Stomach (tissue), 9 donors: Measurements from ENCODE around the gene DOCK9. TPM values are rescaled to one million over a fixed set of nuclear protein-coding genes. Genes with fewer than 3 reads are reported as not detected.

Source experiments
- DNase-seq, 2 donors: peaks; one replicate each; pipeline versions ENCODE4 v3.0.0 to v3.0.0-alpha.2; 2013 to 2019
- H3K27ac ChIP-seq, 5 donors: fragments of 200-600 bp in 4 of 5; sonication (generic) in 4 of 5; one replicate each; pipeline ENCODE4 v1.5.1; 2013 to 2019; ENCODE audit warnings: mild to moderate bottlenecking in 1 of 5, moderate library complexity in 1 of 5
- H3K27me3 ChIP-seq, 3 donors: fragments of 200-600 bp; sonication (generic); one replicate each; pipeline ENCODE4 v1.5.1; 2017 to 2019; ENCODE audit warnings: mixed run types in 1 of 3
- H3K36me3 ChIP-seq, 4 donors: fragments of 200-600 bp; sonication (generic); 1 replicate in 3 of 4; 2 replicates in 1 of 4; pipeline ENCODE4 v1.5.1; 2016 to 2019
- H3K4me1 ChIP-seq, 4 donors: fragments of 200-600 bp; sonication (generic); one replicate each; pipeline ENCODE4 v1.5.1; 2016 to 2019
- H3K4me3 ChIP-seq, 4 donors: fragments of 200-600 bp; sonication (generic) in 3 of 4; one replicate each; pipeline ENCODE4 v1.5.1; 2016 to 2019; ENCODE audit warnings: mild to moderate bottlenecking in 1 of 4
- H3K9me3 ChIP-seq, 4 donors: fragments of 200-600 bp; sonication (generic); one replicate each; pipeline ENCODE4 v1.5.1; 2016 to 2019
- EP300 ChIP-seq: sonication (generic); formaldehyde crosslinking; IDR thresholded peaks from one replicate; pipeline ENCODE4 v1.6.1; 2017; ENCODE audit warnings: antibody characterized with exemption
- POLR2A ChIP-seq, 4 donors: fragments of 450-650 bp; IDR thresholded peaks; one replicate each; pipeline ENCODE4 v1.6.1; 2016; ENCODE audit warnings: antibody characterized with exemption in 4 of 4, control low read depth in 2 of 4, mild to moderate bottlenecking in 1 of 4, moderate library complexity in 1 of 4
- POLR2AphosphoS5 ChIP-seq, 3 donors: sonication (generic); formaldehyde crosslinking; IDR thresholded peaks; one replicate each; pipeline ENCODE4 v1.6.1; 2016; ENCODE audit warnings: antibody characterized with exemption in 3 of 3
- WGBS, 5 donors: extraction: QIAGEN DNeasy Blood & Tissue Kit in 3 of 5; methylation state at CpG; one replicate each; pipeline versions ENCODE4 v1.1.5 to v1.1.7; 2013 to 2018; 5-methylcytosine and 5-hydroxymethylcytosine counted together
- intact Hi-C: fragments of 100-400 bp; cut with DNase I; formaldehyde crosslinking; loops from one replicate; pipeline ENCODE4 v1.15.1; 2023; ENCODE audit warnings: low total_unique reads
- polyA plus RNA-seq, 3 donors: library from polyadenylated mRNA; stranded (reverse); fragments of 200-250 nt; gene quantifications; one replicate each; pipeline ENCODE4 v1.2.3, GENCODE V29; 2013
- total RNA-seq, 5 donors: library from RNA; depleted of rRNA; stranded (reverse); fragments of >200 nt; gene quantifications; one replicate each; pipeline versions ENCODE4 v1.1.0 to v1.2.3, GENCODE V29; 2014 to 2016
- TF ChIP-seq, protein P1 (sequence below), 7 experiments: fragments of 450-650 bp in 4 of 7; fragments of 200-600 bp in 3 of 7; sonication (generic) in 3 of 7; IDR thresholded peaks; one replicate each; pipeline ENCODE4 v1.5.1; 2016 to 2019; ENCODE audit warnings: antibody characterized with exemption in 7 of 7, control low read depth in 2 of 7, mild to moderate bottlenecking in 1 of 7
- donor health status: healthy with polysubstance abuse.
- donor health status: Bipolar disorder and iron deficiency.
- donor health status: healthy.

The DOCK9 gene
- total and polyA plus RNA-seq, 8 donors = 8.7 to 97.9 (median 49.2) TPM

GRCh38 chr13:98810746-98811145 is 167.1 kb downstream of the DOCK9 start:
- Histone ChIP-seq H3K36me3 (peaks cover 0 to 48% (median 34%) of the 10 kb centered on the region in 4 donors), H3K9me3 (no peaks in the 10 kb centered on the region), H3K27me3 (no peaks in the 10 kb centered on the region), H3K4me1 (no peaks in the 10 kb centered on the region), H3K4me3 (no peak overlapping the region), H3K27ac (no peak overlapping the region)
- TF ChIP-seq, protein P1, sequence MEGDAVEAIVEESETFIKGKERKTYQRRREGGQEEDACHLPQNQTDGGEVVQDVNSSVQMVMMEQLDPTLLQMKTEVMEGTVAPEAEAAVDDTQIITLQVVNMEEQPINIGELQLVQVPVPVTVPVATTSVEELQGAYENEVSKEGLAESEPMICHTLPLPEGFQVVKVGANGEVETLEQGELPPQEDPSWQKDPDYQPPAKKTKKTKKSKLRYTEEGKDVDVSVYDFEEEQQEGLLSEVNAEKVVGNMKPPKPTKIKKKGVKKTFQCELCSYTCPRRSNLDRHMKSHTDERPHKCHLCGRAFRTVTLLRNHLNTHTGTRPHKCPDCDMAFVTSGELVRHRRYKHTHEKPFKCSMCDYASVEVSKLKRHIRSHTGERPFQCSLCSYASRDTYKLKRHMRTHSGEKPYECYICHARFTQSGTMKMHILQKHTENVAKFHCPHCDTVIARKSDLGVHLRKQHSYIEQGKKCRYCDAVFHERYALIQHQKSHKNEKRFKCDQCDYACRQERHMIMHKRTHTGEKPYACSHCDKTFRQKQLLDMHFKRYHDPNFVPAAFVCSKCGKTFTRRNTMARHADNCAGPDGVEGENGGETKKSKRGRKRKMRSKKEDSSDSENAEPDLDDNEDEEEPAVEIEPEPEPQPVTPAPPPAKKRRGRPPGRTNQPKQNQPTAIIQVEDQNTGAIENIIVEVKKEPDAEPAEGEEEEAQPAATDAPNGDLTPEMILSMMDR (IDR thresholded peaks at IDR 0.05) = no peak
- TF ChIP-seq EP300 = no peak
- no peak for TF ChIP-seq POLR2A (IDR thresholded peaks at IDR 0.05)
- WGBS, 5 donors = 70 to 91% (median 79%) methylated on average over 1 of the region's 1 CpG
- no peak for DNase-seq
- intact Hi-C loops = no loop called here

DNA sequence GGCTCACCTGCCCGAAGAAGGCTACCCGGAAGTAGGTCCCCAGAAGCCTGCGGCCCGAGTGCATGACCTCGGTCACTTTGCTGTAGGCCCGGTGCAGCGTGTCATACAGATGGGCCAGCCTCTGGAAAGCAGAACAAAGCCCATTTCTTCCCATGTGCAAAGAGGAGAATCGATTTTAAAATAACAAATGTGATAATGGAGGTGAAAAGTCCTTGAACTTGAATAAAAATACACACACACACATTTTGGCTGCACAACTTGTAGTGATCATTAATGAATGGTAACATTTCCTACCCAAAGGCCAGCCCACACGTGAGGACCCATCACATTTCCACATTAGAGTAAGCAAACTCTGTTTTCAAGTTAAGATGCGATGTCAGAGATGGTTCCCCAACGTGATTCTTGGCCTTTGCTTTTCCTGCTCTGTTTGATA is 168.5 kb downstream of the DOCK9 start:
- Histone ChIP-seq H3K4me1 (no peaks in the 10 kb centered on the region), H3K36me3 (peaks cover 2 to 62% (median 46%) of the 10 kb centered on the region in 4 donors), H3K27me3 (no peaks in the 10 kb centered on the region), H3K27ac (no peak overlapping the region), H3K9me3 (no peaks in the 10 kb centered on the region), H3K4me3 (no peak overlapping the region)
- WGBS, 5 donors = 88 to 93% (median 91%) methylated on average over 11 of the region's 11 CpGs
- intact Hi-C loops = no loop called here
- no peak for TF ChIP-seq POLR2A (IDR thresholded peaks at IDR 0.05)
- TF ChIP-seq POLR2AphosphoS5 (IDR thresholded peaks at IDR 0.05) = no peak
- no peak for TF ChIP-seq EP300
- TF ChIP-seq, protein P1 (IDR thresholded peaks at IDR 0.05) = no peak
- DNase-seq = no peak

DNA sequence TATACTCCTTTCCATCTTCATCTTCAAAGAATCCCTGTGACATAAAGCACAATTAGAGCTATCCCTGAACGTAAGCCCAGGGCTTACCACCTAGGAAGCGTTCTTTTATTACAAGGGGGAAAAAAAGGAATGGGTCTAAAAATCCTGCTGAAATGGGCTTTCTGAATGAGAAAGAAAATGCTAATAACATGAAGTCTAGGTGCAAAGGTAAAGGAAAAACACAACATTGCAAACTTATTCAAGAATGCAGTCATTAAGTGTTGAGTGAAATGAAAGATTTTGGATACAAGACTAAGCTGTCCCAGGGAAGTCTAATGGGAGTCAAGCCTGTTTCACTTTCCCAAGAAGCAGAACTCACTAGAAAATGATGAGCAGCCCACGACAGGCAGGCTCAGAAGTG is 170.1 kb downstream of the DOCK9 start:
- peaks cover 5 to 77% (median 57%) of the 10 kb centered on the region in 4 donors for H3K36me3 ChIP-seq
- intact Hi-C loops = no loop called here

GRCh38 chr13:98804336-98804855 is 173.5 kb downstream of the DOCK9 start:
- peaks cover 5 to 76% (median 60%) of the 10 kb centered on the region in 4 donors for H3K36me3 ChIP-seq

More for the DNA sequence above, 170.1 kb downstream of the DOCK9 start:
- Histone ChIP-seq H3K4me3 (no peak overlapping the region), H3K9me3 (no peaks in the 10 kb centered on the region), H3K4me1 (no peaks in the 10 kb centered on the region), H3K27me3 (no peaks in the 10 kb centered on the region), H3K27ac (no peak overlapping the region)
- no peak for DNase-seq
- TF ChIP-seq EP300 = no peak
- TF ChIP-seq POLR2A (IDR thresholded peaks at IDR 0.05) = no peak
- TF ChIP-seq, protein P1 (IDR thresholded peaks at IDR 0.05) = no peak
- no peak for TF ChIP-seq POLR2AphosphoS5 (IDR thresholded peaks at IDR 0.05)
- 68 to 92% (median 89%) methylated on average over 3 of the region's 3 CpGs for WGBS, 5 donors

More at GRCh38 chr13:98804336-98804855, 173.5 kb downstream of the DOCK9 start:
- Histone ChIP-seq H3K4me3 (no peak overlapping the region), H3K4me1 (no peaks in the 10 kb centered on the region), H3K27me3 (no peaks in the 10 kb centered on the region), H3K27ac (no peak overlapping the region), H3K9me3 (no peaks in the 10 kb centered on the region)
- intact Hi-C loops = no loop called here
- no peak for DNase-seq
- TF ChIP-seq, protein P1 (IDR thresholded peaks at IDR 0.05) = no peak
- TF ChIP-seq EP300 (no peak), POLR2A (IDR thresholded peaks at IDR 0.05) (no peak), POLR2AphosphoS5 (IDR thresholded peaks at IDR 0.05) (no peak)
- 84 to 95% (median 87%) methylated on average over 9 of the region's 9 CpGs for WGBS, 5 donors
